Measurements from ENCODE around the gene DMXL2.
A peak's percentile ranks its signal among the peaks of the same experiment; 100 is the strongest.

The DMXL2 gene

GRCh38 chr15:51623386-51623938 is 891 bp upstream of the DMXL2 start:
- DNase-seq: no peak
- Mint-ChIP-seq H3K27me3 (ENCODE audit: low read depth, poor library complexity) (peaks cover 7% of the 10 kb centered on the region), H3K27ac (no peak overlapping the region), H3K36me3 (ENCODE audit: low read depth) (no peaks in the 10 kb centered on the region), H3K9me3 (no peaks in the 10 kb centered on the region), H3K4me1 (peaks cover 41% of the 10 kb centered on the region), H3K4me3 (peak overlapping the region; percentile 97)
- TF ChIP-seq CTCF (IDR thresholded peaks at IDR 0.05): no peak

DNA sequence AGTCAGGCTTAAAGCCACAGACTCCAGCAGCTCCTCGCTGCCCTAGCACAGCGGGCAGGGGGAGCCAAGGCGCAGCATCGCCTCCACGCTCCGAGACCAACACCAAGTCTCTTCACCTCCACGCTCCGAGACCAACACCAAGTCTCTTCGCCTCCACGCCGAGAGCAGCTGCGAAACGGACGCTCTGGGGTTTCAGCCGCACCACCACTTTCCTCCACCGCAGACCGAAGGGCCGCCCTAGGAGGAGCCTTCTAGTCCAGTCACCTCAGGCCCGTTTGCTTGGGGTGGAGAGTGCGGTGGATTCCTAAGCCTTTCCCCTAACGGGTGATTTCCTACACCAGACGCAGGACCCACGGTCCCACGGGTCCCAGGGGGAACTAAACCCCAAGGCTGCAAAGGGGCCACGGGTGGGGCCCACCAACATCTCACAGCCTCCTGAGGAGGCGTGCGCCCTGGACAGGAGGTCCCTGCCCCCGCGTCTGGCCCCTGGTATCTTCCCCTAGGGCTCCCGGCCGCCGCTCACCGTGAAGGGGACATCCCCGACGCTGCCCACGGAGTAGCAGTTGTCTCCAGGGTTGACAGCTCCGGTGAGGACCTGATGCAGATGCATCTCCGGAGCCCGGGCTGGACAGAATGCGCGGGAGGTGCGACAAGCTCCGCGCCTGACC is 501 bp downstream of the DMXL2 start:
- Mint-ChIP-seq H3K9me3 (no peaks in the 10 kb centered on the region), H3K4me1 (peaks cover 41% of the 10 kb centered on the region), H3K4me3 (peak overlapping the region; percentile 97), H3K27me3 (ENCODE audit: low read depth, poor library complexity) (peaks cover 6% of the 10 kb centered on the region), H3K27ac (peak overlapping the region; percentile 98), H3K36me3 (ENCODE audit: low read depth) (no peaks in the 10 kb centered on the region)
- TF ChIP-seq CTCF (IDR thresholded peaks at IDR 0.05): no peak
- peak; percentile 58 for DNase-seq

- no peak for TF ChIP-seq CTCF (IDR thresholded peaks at IDR 0.05)
- H3K9me3 Mint-ChIP-seq: no peaks in the 10 kb centered on the region
- peak overlapping the region; percentile 98 for H3K27ac Mint-ChIP-seq
- peak overlapping the region; percentile 97 for H3K4me3 Mint-ChIP-seq
- H3K27me3 Mint-ChIP-seq (ENCODE audit: low read depth, poor library complexity): peaks cover 6% of the 10 kb centered on the region
- DNase-seq: no peak
- H3K36me3 Mint-ChIP-seq (ENCODE audit: low read depth): peaks cover under 1% of the 10 kb centered on the region
- H3K4me1 Mint-ChIP-seq: peaks cover 41% of the 10 kb centered on the region
These were observed 1.3 kb downstream of the DMXL2 start for GRCh38 chr15:51621155-51621765.

DNA sequence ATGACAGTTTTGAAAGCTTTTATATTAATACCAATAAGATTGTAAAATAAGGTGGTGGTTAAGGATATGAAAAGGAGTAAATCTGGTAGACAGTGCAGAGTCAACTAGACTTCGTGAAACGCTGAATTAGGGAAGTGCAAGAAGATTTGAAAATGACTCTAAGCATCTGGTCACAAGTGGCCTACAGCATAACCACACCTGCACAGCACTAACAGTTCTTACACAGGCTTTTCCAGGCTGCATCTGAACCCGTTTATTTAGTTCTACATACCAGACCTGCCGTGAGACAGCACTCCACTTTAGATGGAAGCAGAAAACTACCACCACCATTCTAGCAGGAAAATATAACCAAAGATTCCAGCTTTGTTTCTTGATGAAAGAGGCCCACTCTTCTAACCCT is 1.9 kb downstream of the DMXL2 start:
- peaks cover 6% of the 10 kb centered on the region for H3K27me3 Mint-ChIP-seq (ENCODE audit: low read depth, poor library complexity)
- H3K9me3 Mint-ChIP-seq: no peaks in the 10 kb centered on the region
- peaks cover 41% of the 10 kb centered on the region for H3K4me1 Mint-ChIP-seq
- H3K27ac Mint-ChIP-seq: no peak overlapping the region
- TF ChIP-seq CTCF (IDR thresholded peaks at IDR 0.05): no peak
- peak overlapping the region; percentile 97 for H3K4me3 Mint-ChIP-seq
- no peak for DNase-seq
- peaks cover 7% of the 10 kb centered on the region for H3K36me3 Mint-ChIP-seq (ENCODE audit: low read depth)

DNA sequence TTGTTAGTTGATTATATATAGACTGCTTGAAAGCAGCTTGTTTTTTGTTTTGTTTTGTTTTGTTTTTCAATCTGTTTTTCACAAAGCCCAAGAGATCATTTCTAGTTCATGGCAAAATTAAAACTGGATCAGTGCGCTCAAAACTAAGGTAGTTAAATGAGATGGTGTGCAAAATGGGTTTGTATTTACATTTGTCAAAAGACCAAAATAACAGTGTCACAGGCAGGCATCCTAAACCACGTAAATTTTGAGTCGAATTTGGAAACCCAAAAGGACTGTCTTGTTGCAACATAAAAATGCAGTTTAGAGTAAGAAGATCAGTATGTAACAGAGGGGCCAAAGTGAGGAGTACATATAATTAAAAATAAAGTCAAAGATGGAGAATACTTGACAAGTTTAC is 2.4 kb downstream of the DMXL2 start:
- H3K9me3 Mint-ChIP-seq: no peaks in the 10 kb centered on the region
- TF ChIP-seq CTCF (IDR thresholded peaks at IDR 0.05): no peak
- peaks cover 6% of the 10 kb centered on the region for H3K27me3 Mint-ChIP-seq (ENCODE audit: low read depth, poor library complexity)
- no peak overlapping the region for H3K27ac Mint-ChIP-seq
- H3K36me3 Mint-ChIP-seq (ENCODE audit: low read depth): peaks cover 12% of the 10 kb centered on the region
- H3K4me1 Mint-ChIP-seq: peaks cover 41% of the 10 kb centered on the region
- DNase-seq: no peak
- H3K4me3 Mint-ChIP-seq: peak overlapping the region; percentile 97

All from nephron progenitor cell (in vitro differentiated cells).